Heart right ventricle (tissue), 16 donors: ENCODE data around the gene TGFBRAP1. TPM values are rescaled to one million over a fixed set of nuclear protein-coding genes. Genes with fewer than 3 reads are reported as not detected.

Experiments used
- ATAC-seq, 8 donors: fragments of 200-7000 bp; cut with Tn5 transposase; one replicate each; pipeline ENCODE4 v1.9.1; 2020; ENCODE audit warnings: mild to moderate bottlenecking in 8 of 8, moderate library complexity in 8 of 8, moderate number of reproducible peaks in 1 of 8
- DNase-seq, 2 donors: peaks; one replicate each; pipeline ENCODE4 v3.0.0-alpha.2; 2020
- H3K27ac ChIP-seq, 10 donors: fragments of 200-600 bp; sonication (generic) in 2 of 10; one replicate each; pipeline versions ENCODE4 v1.5.0 to v1.8.0; 2020 to 2022; ENCODE audit warnings: mild to moderate bottlenecking in 3 of 10
- H3K27me3 ChIP-seq, 7 donors: fragments of 200-600 bp; one replicate each; pipeline ENCODE4 v1.8.0; 2021 to 2022; ENCODE audit warnings: mild to moderate bottlenecking in 2 of 7
- H3K36me3 ChIP-seq, 9 donors: fragments of 200-600 bp; sonication (generic) in 1 of 9; one replicate each; pipeline versions ENCODE4 v1.5.0 to v1.8.0; 2020 to 2022; ENCODE audit warnings: mild to moderate bottlenecking in 2 of 9
- H3K4me1 ChIP-seq, 9 donors: fragments of 200-600 bp; sonication (generic) in 1 of 9; one replicate each; pipeline versions ENCODE4 v1.5.0 to v1.8.0; 2020 to 2022; ENCODE audit warnings: mild to moderate bottlenecking in 4 of 9
- H3K4me3 ChIP-seq, 10 donors: fragments of 200-600 bp; sonication (generic) in 2 of 10; one replicate each; pipeline versions ENCODE4 v1.5.0 to v1.8.0; 2020 to 2022; ENCODE audit warnings: mild to moderate bottlenecking in 7 of 10, moderate library complexity in 2 of 10
- H3K9me3 ChIP-seq, 11 donors: fragments of 200-600 bp in 10 of 11; sonication (generic) in 2 of 11; one replicate each; pipeline versions ENCODE4 v1.5.0 to v1.8.0; 2013 to 2022; ENCODE audit warnings: mild to moderate bottlenecking in 2 of 11, control low read depth in 1 of 11, moderate library complexity in 1 of 11
- CTCF ChIP-seq, 9 donors: fragments of 200-600 bp; sonication (generic) in 2 of 9; IDR thresholded peaks; one replicate each; pipeline versions ENCODE4 v1.5.0 to v1.8.0; 2021 to 2022; ENCODE audit warnings: antibody characterized with exemption in 9 of 9, mild to moderate bottlenecking in 5 of 9, moderate library complexity in 1 of 9
- WGBS, 2 donors: extraction: QIAGEN DNeasy Blood & Tissue Kit; methylation state at CpG; one replicate each; pipeline ENCODE4 v1.1.7; 2013; ENCODE audit warnings: inconsistent platforms in 1 of 2; 5-methylcytosine and 5-hydroxymethylcytosine counted together
- intact Hi-C, 10 donors: fragments of 100-400 bp; cut with DNase I; formaldehyde crosslinking; loops; one replicate each; pipeline versions ENCODE4 v1.11.1 to v1.14.2; 2022
- polyA plus RNA-seq, 2 donors: library from polyadenylated mRNA; stranded (reverse); fragments of 200-250 nt; gene quantifications; one replicate each; pipeline ENCODE4 v1.2.3, GENCODE V29; 2013
- total RNA-seq, 10 donors: library from RNA; stranded (reverse); fragmentation: NEBNext Ultra II Directional in 3 of 10; extraction: Animal tissue kit (Norgen Biotek cat#: 25700) in 3 of 10; gene quantifications; one replicate each; pipeline versions ENCODE4 v1.2.1 to v1.2.4, GENCODE V29; 2021 to 2023
- donor health status: Arrhythmogenic right ventricular cardiomyopathy.
- donor health status: ischemic (EF 13 %, LVEDD 7.1; RV severe dilation, severe dysfunction).
- donor health status: healthy with polysubstance abuse.
- donor health status: DM: no; HTN: yes; CAD: no.
- donor health status: DM: no; HTN: no; CAD: no.
- donor health status: ischemic (EF 25% LVEDD 6.9; RV normal size, moderate dysfunction).
- donor health status: ischemic (EF 25% LVEDD 5.7; RV mildly dilated, moderate dysfunction).
- donor health status: healthy.
- donor health status: DM: yes; HTN: yes; CAD: no.
- donor health status: Ischemic cardiomyopathy.
- donor health status: ischemic (EF 35%, LVEDD 5.7; RV mildly dilated, moderate dysfunction).
- donor health status: nonischemic (EF 11% LVEDD 7.7; RV severe dilation, severe dysfunction).
- donor health status: DM: yes; HTN: yes; CAD: no.
- donor health status: PGD.
- donor health status: ischemic (EF 29% LVEDD 5.4; RV normal size, mild dysfunction).
- donor health status: nonischemic (EF 23%, LVEDD 6.1; RV moderate dilation, normal function).

TGFBRAP1 gene
- total and polyA plus RNA-seq, 12 donors, result 2.1 to 12.7 (median 10.4) TPM

GRCh38 chr2:105307550-105307949 lies 22.0 kb downstream of the TGFBRAP1 start:
- no peak overlapping the region for H3K4me3 ChIP-seq
- H3K36me3 ChIP-seq, result peaks cover 0 to 38% (median 8%) of the 10 kb centered on the region in 9 donors
- DNase-seq, result no peak
- TF ChIP-seq CTCF (IDR thresholded peaks at IDR 0.05), result no peak
- peak in 4 of 8 donors; percentile 8 to 30 (median 24) for ATAC-seq
- WGBS, 2 donors, result 69 to 72% methylated on average over 19 of the region's 19 CpGs
- peaks cover 0 to 14% (median 0%) of the 10 kb centered on the region in 9 donors for H3K4me1 ChIP-seq
- no peak overlapping the region for H3K27ac ChIP-seq
- intact Hi-C loops, result no loop called here
- peaks cover 0 to 5% (median 0%) of the 10 kb centered on the region in 11 donors for H3K9me3 ChIP-seq
- no peaks in the 10 kb centered on the region for H3K27me3 ChIP-seq

- WGBS, 2 donors, result 77 to 80% methylated on average over 7 of the region's 7 CpGs
- ATAC-seq, result peak in 1 of 8 donors; percentile 5
- no peak for TF ChIP-seq CTCF (IDR thresholded peaks at IDR 0.05)
- H3K27ac ChIP-seq, result no peak overlapping the region
- H3K4me3 ChIP-seq, result no peak overlapping the region
- H3K4me1 ChIP-seq, result peaks cover 0 to 14% (median 0%) of the 10 kb centered on the region in 9 donors
- intact Hi-C loops, result no loop called here
- H3K9me3 ChIP-seq, result peaks cover 0 to 5% (median 0%) of the 10 kb centered on the region in 11 donors
- no peaks in the 10 kb centered on the region for H3K27me3 ChIP-seq
- H3K36me3 ChIP-seq, result peaks cover 0 to 38% (median 8%) of the 10 kb centered on the region in 9 donors
- no peak for DNase-seq
Observed at GRCh38 chr2:105307146-105307545, 22.4 kb downstream of the TGFBRAP1 start.

GRCh38 chr2:105301646-105302045 lies 27.9 kb downstream of the TGFBRAP1 start:
- ATAC-seq, result no peak
- 96% methylated on average over 3 of the region's 3 CpGs for WGBS, 2 donors
- no peak for TF ChIP-seq CTCF (IDR thresholded peaks at IDR 0.05)
- DNase-seq, result no peak
- Histone ChIP-seq H3K27me3 (no peaks in the 10 kb centered on the region), H3K27ac (no peak overlapping the region), H3K4me3 (no peak overlapping the region), H3K9me3 (no peaks in the 10 kb centered on the region), H3K4me1 (peaks cover 0 to 1% (median 0%) of the 10 kb centered on the region in 9 donors), H3K36me3 (peaks cover 0 to 55% (median 9%) of the 10 kb centered on the region in 9 donors)
- intact Hi-C loops, result no loop called here

GRCh38 chr2:105299290-105299689 lies 30.2 kb downstream of the TGFBRAP1 start:
- ATAC-seq (no peak), DNase-seq (no peak)
- Histone ChIP-seq H3K36me3 (peaks cover 0 to 57% (median 13%) of the 10 kb centered on the region in 9 donors), H3K4me1 (peaks cover 0 to 4% (median 0%) of the 10 kb centered on the region in 9 donors), H3K4me3 (no peak overlapping the region), H3K27me3 (no peaks in the 10 kb centered on the region), H3K9me3 (no peaks in the 10 kb centered on the region), H3K27ac (no peak overlapping the region)
- intact Hi-C loops, result loop anchor here in 1 of 10 donors (5.0 kb wide), 1 partner anchor 182 kb away; no protein-coding TSS in a partner anchor
- 90 to 95% methylated on average over 5 of the region's 5 CpGs for WGBS, 2 donors
- TF ChIP-seq CTCF (IDR thresholded peaks at IDR 0.05), result peak in 1 of 9 donors; percentile 8
